HL-60/S4 treated with phorbol 12-myristate 13-acetate at 8.2 ng/mL for 4 days and 3 days (cell line): ENCODE measurements around the gene HGFAC.
"Not testable (repeated sequence)": the region's sequence is repeated elsewhere in the genome, so short reads cannot be mapped to it uniquely, and the experiment has no call there.

Source experiments
- in situ Hi-C: fragments of 300-500 bp; cut with MboI; formaldehyde crosslinking; loops from 2 replicates; pipeline ENCODE4 v1.15.0; 2022; ENCODE audit warnings: low sequenced_read_pairs

Gene HGFAC

GRCh38 chr4:3458371-3458770 is 16.6 kb downstream of the HGFAC start:
- in situ Hi-C loops = no loop called here

GRCh38 chr4:3459156-3459555 is 17.4 kb downstream of the HGFAC start:
- in situ Hi-C loops = not testable (repeated sequence)

- in situ Hi-C loops = no loop called here
These were observed 19.2 kb downstream of the HGFAC start for GRCh38 chr4:3460926-3461325.

GRCh38 chr4:3461515-3462291 is 19.9 kb downstream of the HGFAC start:
- in situ Hi-C loops = no loop called here

GRCh38 chr4:3462321-3462789 is 20.6 kb downstream of the HGFAC start:
- in situ Hi-C loops = no loop called here

- in situ Hi-C loops = no loop called here
These were observed 21.1 kb downstream of the HGFAC start, which contains the start of gene DOK7 for GRCh38 chr4:3462790-3463415. Gene DOK7, plus strand, starts transcription at chr4:3463306. Its CDS starts 70 bp downstream, at chr4:3463376.

GRCh38 chr4:3463556-3464348 is 22.0 kb downstream of the HGFAC start:
- in situ Hi-C loops = no loop called here

- in situ Hi-C loops = no loop called here
These were observed 22.7 kb downstream of the HGFAC start for GRCh38 chr4:3464349-3464905.

GRCh38 chr4:3464911-3465697 is 23.3 kb downstream of the HGFAC start:
- in situ Hi-C loops = no loop called here

GRCh38 chr4:3465698-3466671 is 24.2 kb downstream of the HGFAC start:
- in situ Hi-C loops = no loop called here

- in situ Hi-C loops = no loop called here
These were observed 25.2 kb downstream of the HGFAC start for GRCh38 chr4:3466691-3467600.

GRCh38 chr4:3467601-3468031 is 25.8 kb downstream of the HGFAC start:
- in situ Hi-C loops = no loop called here

- in situ Hi-C loops = no loop called here
These were observed 26.4 kb downstream of the HGFAC start for GRCh38 chr4:3468154-3468553.

GRCh38 chr4:3468804-3469203 is 27.0 kb downstream of the HGFAC start:
- in situ Hi-C loops = no loop called here

- in situ Hi-C loops = no loop called here
These were observed 27.8 kb downstream of the HGFAC start for GRCh38 chr4:3469386-3470243.

GRCh38 chr4:3470244-3471097 is 28.7 kb downstream of the HGFAC start:
- in situ Hi-C loops = no loop called here
